ENCODE data around the gene MAPK1. TPM values are rescaled to one million over a fixed set of nuclear protein-coding genes. Genes with fewer than 3 reads are reported as not detected.

The MAPK1 gene
- total RNA-seq, 1 donor from 2014 or later = 37.2 TPM

DNA sequence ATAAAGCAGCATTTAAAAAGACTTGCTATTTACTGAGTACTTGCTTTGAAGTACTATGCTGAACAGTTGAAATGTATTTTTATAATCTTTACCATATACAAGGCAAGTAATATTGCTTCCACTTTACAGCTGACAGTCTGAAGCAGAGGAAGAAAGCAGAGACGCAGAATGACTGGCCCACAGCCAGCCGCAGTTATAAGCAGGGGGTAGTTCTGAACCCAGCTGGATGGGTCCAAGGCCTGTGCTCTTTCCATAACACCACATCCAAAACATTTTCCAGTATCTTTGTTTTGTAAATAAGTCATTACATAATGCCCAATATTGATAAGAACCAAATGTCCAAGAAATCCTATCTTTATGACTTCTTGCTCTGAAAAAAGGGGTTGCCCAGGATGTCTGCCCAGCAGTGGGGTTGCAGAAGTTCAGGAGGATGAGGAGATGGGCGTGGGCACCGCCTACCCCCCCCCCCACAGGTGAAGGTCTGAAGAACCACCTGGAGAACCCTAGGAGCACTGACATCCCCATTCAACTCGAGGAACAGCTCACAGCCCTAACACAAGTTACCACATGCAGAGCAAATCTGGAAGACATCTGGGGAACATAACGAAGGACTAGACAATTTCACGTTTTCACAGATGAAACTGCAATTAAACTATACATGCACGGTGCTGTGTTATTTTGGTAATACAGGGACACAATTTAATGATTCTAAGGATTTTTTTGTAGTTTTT is 107.6 kb downstream of the MAPK1 start:
- DNase-seq (ENCODE audit: low read depth) = no peak
- H3K4me3 ChIP-seq (ENCODE audit: low read depth, low read length) = no peak overlapping the region
- H3K27me3 ChIP-seq (ENCODE audit: control insufficient read depth, insufficient read depth, low read length) = no peaks in the 10 kb centered on the region
- TF ChIP-seq, protein P1, sequence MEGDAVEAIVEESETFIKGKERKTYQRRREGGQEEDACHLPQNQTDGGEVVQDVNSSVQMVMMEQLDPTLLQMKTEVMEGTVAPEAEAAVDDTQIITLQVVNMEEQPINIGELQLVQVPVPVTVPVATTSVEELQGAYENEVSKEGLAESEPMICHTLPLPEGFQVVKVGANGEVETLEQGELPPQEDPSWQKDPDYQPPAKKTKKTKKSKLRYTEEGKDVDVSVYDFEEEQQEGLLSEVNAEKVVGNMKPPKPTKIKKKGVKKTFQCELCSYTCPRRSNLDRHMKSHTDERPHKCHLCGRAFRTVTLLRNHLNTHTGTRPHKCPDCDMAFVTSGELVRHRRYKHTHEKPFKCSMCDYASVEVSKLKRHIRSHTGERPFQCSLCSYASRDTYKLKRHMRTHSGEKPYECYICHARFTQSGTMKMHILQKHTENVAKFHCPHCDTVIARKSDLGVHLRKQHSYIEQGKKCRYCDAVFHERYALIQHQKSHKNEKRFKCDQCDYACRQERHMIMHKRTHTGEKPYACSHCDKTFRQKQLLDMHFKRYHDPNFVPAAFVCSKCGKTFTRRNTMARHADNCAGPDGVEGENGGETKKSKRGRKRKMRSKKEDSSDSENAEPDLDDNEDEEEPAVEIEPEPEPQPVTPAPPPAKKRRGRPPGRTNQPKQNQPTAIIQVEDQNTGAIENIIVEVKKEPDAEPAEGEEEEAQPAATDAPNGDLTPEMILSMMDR (IDR thresholded peaks at IDR 0.05; ENCODE audit: insufficient read depth, low read length, poor library complexity, severe bottlenecking) = no peak
- peaks cover 2% of the 10 kb centered on the region for H3K36me3 ChIP-seq (ENCODE audit: control insufficient read depth, insufficient read depth, low read length)

DNA sequence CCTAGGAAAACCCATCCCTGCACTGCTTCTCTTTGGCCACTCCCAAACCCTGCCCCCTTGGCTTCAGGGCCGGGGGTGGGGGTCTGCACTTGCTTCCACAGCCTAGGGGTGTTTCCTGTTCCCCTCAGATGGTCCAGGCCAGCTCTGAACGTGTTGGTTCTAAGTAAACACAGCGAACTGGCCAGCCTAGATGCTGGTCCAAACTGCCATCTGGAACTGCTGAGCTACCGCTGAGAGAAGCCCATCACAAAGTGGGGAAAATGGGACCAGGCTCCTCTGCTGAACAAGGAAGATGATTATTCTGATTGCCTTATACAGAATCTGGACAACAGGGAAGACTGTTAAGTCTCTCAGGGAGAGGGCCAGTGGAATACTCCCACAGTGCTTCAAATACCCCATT is 108.4 kb downstream of the MAPK1 start:
- DNase-seq (ENCODE audit: low read depth) = no peak
- H3K27me3 ChIP-seq (ENCODE audit: control insufficient read depth, insufficient read depth, low read length) = no peaks in the 10 kb centered on the region
- H3K36me3 ChIP-seq (ENCODE audit: control insufficient read depth, insufficient read depth, low read length) = peaks cover 2% of the 10 kb centered on the region
- no peak overlapping the region for H3K4me3 ChIP-seq (ENCODE audit: low read depth, low read length)
- TF ChIP-seq, protein P1 (IDR thresholded peaks at IDR 0.05; ENCODE audit: insufficient read depth, low read length, poor library complexity, severe bottlenecking) = no peak

DNA sequence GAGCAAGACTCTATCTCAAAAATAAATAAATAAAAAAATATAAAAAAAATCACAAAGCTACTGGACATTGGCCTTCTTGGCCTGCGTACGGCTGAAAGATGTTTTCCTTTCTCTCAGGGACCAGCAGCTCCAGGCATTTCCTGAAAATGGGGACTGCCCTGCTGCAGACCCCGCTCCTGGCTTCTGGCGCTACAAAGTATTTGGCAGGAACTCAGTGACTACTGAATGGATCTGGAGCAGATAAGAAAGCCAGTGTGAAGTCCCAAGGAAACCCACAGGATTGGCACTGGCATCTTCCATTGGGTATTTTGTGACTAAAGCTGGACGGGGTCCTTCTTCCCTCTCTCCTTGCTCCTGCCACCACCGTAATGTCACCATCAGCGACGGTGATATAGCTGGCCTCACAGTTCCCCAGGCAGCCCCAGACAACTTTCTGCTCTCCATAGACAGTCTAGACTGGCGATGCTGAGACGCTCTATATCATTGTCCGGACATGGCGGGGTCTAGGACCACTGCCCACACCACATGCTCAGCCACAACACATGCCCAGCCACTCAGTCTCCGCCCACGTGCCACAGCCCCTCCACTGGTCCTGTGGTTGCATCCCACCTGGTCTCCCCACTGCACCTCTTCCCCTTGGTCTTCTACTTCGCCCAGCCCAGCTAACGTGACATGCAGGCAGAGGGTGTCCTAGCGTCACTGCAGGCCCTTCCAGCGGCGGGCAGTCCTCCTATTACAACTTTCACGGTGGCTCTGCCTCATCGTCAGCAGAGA is 109.2 kb downstream of the MAPK1 start:
- H3K4me3 ChIP-seq (ENCODE audit: low read depth, low read length) = no peak overlapping the region

DNA sequence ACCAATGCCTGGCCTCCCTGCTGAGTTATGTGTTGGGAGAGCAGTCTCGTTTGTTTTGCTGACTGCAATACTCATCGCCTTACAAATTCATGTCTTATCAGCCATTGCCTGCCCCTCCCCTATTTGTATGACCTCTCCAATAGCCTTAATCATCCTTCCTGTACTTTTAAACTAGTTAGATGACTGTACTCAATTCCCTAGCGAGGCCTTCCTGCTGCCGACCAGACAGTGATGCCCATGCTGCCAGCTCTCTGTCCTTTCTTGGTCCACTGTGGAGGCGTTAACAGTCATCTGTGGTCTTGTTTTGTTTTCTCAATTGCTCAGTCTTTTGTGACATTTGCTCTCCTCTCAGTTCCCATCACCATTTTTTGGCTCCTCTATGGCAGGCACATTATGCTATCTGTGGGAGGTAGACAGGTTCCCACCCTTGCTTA is 111.6 kb downstream of the MAPK1 start:
- no peak overlapping the region for H3K4me3 ChIP-seq (ENCODE audit: low read depth, low read length)
- DNase-seq (ENCODE audit: low read depth) = no peak
- H3K36me3 ChIP-seq (ENCODE audit: control insufficient read depth, insufficient read depth, low read length) = no peaks in the 10 kb centered on the region
- H3K27me3 ChIP-seq (ENCODE audit: control insufficient read depth, insufficient read depth, low read length) = no peaks in the 10 kb centered on the region
- TF ChIP-seq, protein P1 (IDR thresholded peaks at IDR 0.05; ENCODE audit: insufficient read depth, low read length, poor library complexity, severe bottlenecking) = no peak

More for the DNA sequence above, 109.2 kb downstream of the MAPK1 start:
- DNase-seq (ENCODE audit: low read depth) = no peak
- TF ChIP-seq, protein P1 (IDR thresholded peaks at IDR 0.05; ENCODE audit: insufficient read depth, low read length, poor library complexity, severe bottlenecking) = no peak
- Histone ChIP-seq H3K27me3 (ENCODE audit: control insufficient read depth, insufficient read depth, low read length) (no peaks in the 10 kb centered on the region), H3K36me3 (ENCODE audit: control insufficient read depth, insufficient read depth, low read length) (peaks cover 1% of the 10 kb centered on the region)

DNA sequence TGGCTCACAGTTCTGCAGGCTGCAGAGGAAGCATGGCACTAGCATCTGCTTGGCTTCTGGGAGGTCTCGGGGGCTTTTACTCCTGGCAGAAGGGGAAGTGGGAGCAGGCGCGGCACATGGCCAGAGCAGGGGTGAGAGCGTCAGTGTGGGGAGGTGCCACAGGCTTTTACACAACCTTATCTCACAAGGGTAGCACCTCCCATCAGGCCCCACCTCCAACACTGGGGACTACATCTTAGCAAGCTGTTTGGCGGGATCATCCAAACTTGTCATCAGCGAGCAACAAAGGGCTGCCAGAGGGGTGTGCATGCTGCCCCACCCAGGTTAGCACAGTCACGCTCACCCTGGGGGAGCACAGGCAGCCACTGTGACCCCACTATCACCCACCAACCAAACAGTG is 112.9 kb downstream of the MAPK1 start:
- Histone ChIP-seq H3K36me3 (ENCODE audit: control insufficient read depth, insufficient read depth, low read length) (no peaks in the 10 kb centered on the region), H3K4me3 (ENCODE audit: low read depth, low read length) (no peak overlapping the region), H3K27me3 (ENCODE audit: control insufficient read depth, insufficient read depth, low read length) (no peaks in the 10 kb centered on the region)
- no peak for DNase-seq (ENCODE audit: low read depth)
- TF ChIP-seq, protein P1 (IDR thresholded peaks at IDR 0.05; ENCODE audit: insufficient read depth, low read length, poor library complexity, severe bottlenecking) = no peak

Measured in kidney epithelial cell (primary cell).